NT2/D1 (cell line): ENCODE data around the gene JRKL.

Experiments used
- YY1 ChIP-seq: IDR thresholded peaks from 2 replicates; pipeline ENCODE4 v1.6.1; 2011; ENCODE audit not compliant: insufficient read length, insufficient read depth
- ZNF274 ChIP-seq: IDR thresholded peaks from 2 replicates; pipeline ENCODE4 v1.6.1; 2011; ENCODE audit warnings: mild to moderate bottlenecking, low read depth, low read length

DNA sequence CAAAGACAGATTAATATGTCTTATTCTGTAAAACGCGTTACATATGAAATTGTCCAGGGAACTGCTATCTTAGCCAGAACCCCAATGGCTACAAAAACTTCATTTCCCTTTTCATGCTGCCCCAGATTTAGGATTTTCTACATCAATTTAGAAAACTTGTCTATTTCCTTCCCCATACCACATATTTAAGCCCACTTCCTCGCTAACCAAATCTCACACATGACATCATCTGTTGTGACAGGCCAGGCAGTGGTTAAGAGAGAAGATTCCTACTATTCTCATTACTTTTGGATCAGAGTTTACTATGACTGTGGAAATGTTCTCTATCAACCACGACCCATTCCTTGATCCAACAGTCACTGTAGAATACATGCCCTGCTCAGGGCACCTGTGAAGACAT, 16.0 kb upstream of the JRKL start:
- no peak for TF ChIP-seq YY1
- no peak for TF ChIP-seq ZNF274
